EH (cell line): ENCODE data around the gene ZFP62.
A peak's percentile ranks its signal among the peaks of the same experiment; 100 is the strongest.

Experiments
- DNase-seq: peaks from one replicate; pipeline ENCODE4 v3.0.0-alpha.2; 2015; ENCODE audit warnings: low read depth

Gene ZFP62

GRCh38 chr5:180868960-180869359 lies 7.9 kb upstream of the ZFP62 start:
- DNase-seq, result peak; percentile 67

GRCh38 chr5:180866985-180867384 lies 5.9 kb upstream of the ZFP62 start:
- DNase-seq, result no peak

GRCh38 chr5:180865981-180866695 lies 5.1 kb upstream of the ZFP62 start:
- no peak for DNase-seq

GRCh38 chr5:180862645-180863044 lies 1.6 kb upstream of the ZFP62 start:
- no peak for DNase-seq

GRCh38 chr5:180860273-180860886 lies 696 bp downstream of the ZFP62 start:
- peak; percentile 20 for DNase-seq

- no peak for DNase-seq
These were observed 2.5 kb downstream of the ZFP62 start for GRCh38 chr5:180858586-180858985.

- DNase-seq, result no peak
These were observed 7.3 kb downstream of the ZFP62 start for GRCh38 chr5:180853848-180854176.

- no peak for DNase-seq
These were observed 7.8 kb downstream of the ZFP62 start for GRCh38 chr5:180853121-180853847.

GRCh38 chr5:180852495-180852894 lies 8.6 kb downstream of the ZFP62 start:
- no peak for DNase-seq

- no peak for DNase-seq
These were observed 10.5 kb downstream of the ZFP62 start for GRCh38 chr5:180850434-180851078.

- no peak for DNase-seq
These were observed 11.2 kb downstream of the ZFP62 start for GRCh38 chr5:180849827-180850226.

GRCh38 chr5:180848878-180849277 lies 12.2 kb downstream of the ZFP62 start:
- DNase-seq, result no peak

GRCh38 chr5:180848265-180848664 lies 12.8 kb downstream of the ZFP62 start:
- DNase-seq, result no peak

GRCh38 chr5:180847026-180847425 lies 14.1 kb downstream of the ZFP62 start:
- no peak for DNase-seq

GRCh38 chr5:180844858-180845257 lies 16.2 kb downstream of the ZFP62 start:
- no peak for DNase-seq

GRCh38 chr5:180844432-180844831 lies 16.6 kb downstream of the ZFP62 start:
- no peak for DNase-seq

- DNase-seq, result no peak
These were observed 21.1 kb downstream of the ZFP62 start for GRCh38 chr5:180839935-180840334.

- DNase-seq, result no peak
These were observed 21.8 kb downstream of the ZFP62 start for GRCh38 chr5:180839227-180839626.

GRCh38 chr5:180837478-180837877 lies 23.6 kb downstream of the ZFP62 start:
- no peak for DNase-seq

GRCh38 chr5:180832638-180833068 lies 28.4 kb downstream of the ZFP62 start:
- no peak for DNase-seq

- DNase-seq, result peak; percentile 75
These were observed 29.7 kb downstream of the ZFP62 start for GRCh38 chr5:180831139-180832093.
